HTERT RPE-1 (cell line): Measurements from ENCODE around the gene OR52E4.

Source experiments
- in situ Hi-C: fragments of 300-500 bp; cut with MboI; formaldehyde crosslinking; loops from 4 replicates; pipeline ENCODE4 v1.14.3; 2020; ENCODE audit warnings: low sequenced_read_pairs

The OR52E4 gene

GRCh38 chr11:5880329-5880728 lies at the start of gene OR52E4:
Gene OR52E4 (plus strand): TSS chr11:5880629. CDS start chr11:5884293, 3,664 bp downstream.
- in situ Hi-C loops, result no loop called here

- in situ Hi-C loops, result no loop called here
Observed at GRCh38 chr11:5831196-5831829, 49.1 kb upstream of the OR52E4 start.

- in situ Hi-C loops, result no loop called here
Observed at GRCh38 chr11:5833446-5833845, 47.0 kb upstream of the OR52E4 start.

GRCh38 chr11:5837695-5838094 lies 42.7 kb upstream of the OR52E4 start:
- in situ Hi-C loops, result no loop called here

GRCh38 chr11:5841797-5842196 lies 38.6 kb upstream of the OR52E4 start, which contains the start of gene OR52E6:
Gene OR52E6 (minus strand): TSS chr11:5841897. CDS start chr11:5841897, 0 bp downstream.
- in situ Hi-C loops, result no loop called here

GRCh38 chr11:5846701-5847100 lies 33.7 kb upstream of the OR52E4 start:
- in situ Hi-C loops, result no loop called here

- in situ Hi-C loops, result no loop called here
Observed at GRCh38 chr11:5847711-5848110, 32.7 kb upstream of the OR52E4 start.

- in situ Hi-C loops, result no loop called here
Observed at GRCh38 chr11:5851002-5851401, 29.4 kb upstream of the OR52E4 start.

GRCh38 chr11:5857590-5857989 lies 22.8 kb upstream of the OR52E4 start, which contains the start of gene OR52E8:
Gene OR52E8 (minus strand): TSS chr11:5857690. CDS start chr11:5857690, 0 bp downstream.
- in situ Hi-C loops, result no loop called here

- in situ Hi-C loops, result no loop called here
Observed at GRCh38 chr11:5865826-5866225, 14.6 kb upstream of the OR52E4 start.

GRCh38 chr11:5878564-5878963 lies 1.9 kb upstream of the OR52E4 start:
- in situ Hi-C loops, result no loop called here

- in situ Hi-C loops, result no loop called here
Observed at GRCh38 chr11:5881756-5882155, 1.3 kb downstream of the OR52E4 start.

GRCh38 chr11:5887172-5887571 lies 6.7 kb downstream of the OR52E4 start:
- in situ Hi-C loops, result no loop called here

- in situ Hi-C loops, result no loop called here
Observed at GRCh38 chr11:5887661-5888060, 7.2 kb downstream of the OR52E4 start.

- in situ Hi-C loops, result no loop called here
Observed at GRCh38 chr11:5891216-5891800, 10.9 kb downstream of the OR52E4 start.

GRCh38 chr11:5892908-5893307 lies 12.5 kb downstream of the OR52E4 start, which contains the start of gene OR52E5:
Gene OR52E5 (plus strand): TSS chr11:5893208. CDS start chr11:5900777, 7,569 bp downstream.
- in situ Hi-C loops, result no loop called here

- in situ Hi-C loops, result no loop called here
Observed at GRCh38 chr11:5899534-5899933, 19.1 kb downstream of the OR52E4 start.

GRCh38 chr11:5910540-5910939 lies 30.1 kb downstream of the OR52E4 start:
- in situ Hi-C loops, result no loop called here

GRCh38 chr11:5922749-5923426 lies 42.5 kb downstream of the OR52E4 start:
- in situ Hi-C loops, result no loop called here

GRCh38 chr11:5923427-5923776 lies 43.0 kb downstream of the OR52E4 start:
- in situ Hi-C loops, result no loop called here

- in situ Hi-C loops, result no loop called here
Observed at GRCh38 chr11:5923794-5924193, 43.4 kb downstream of the OR52E4 start.

GRCh38 chr11:5928271-5928670 lies 47.8 kb downstream of the OR52E4 start:
- in situ Hi-C loops, result no loop called here
